Thyroid gland (tissue), 4 donors: ENCODE measurements around the gene KLHL21.

Experiments used
- CTCF ChIP-seq, 6 experiments: fragments of 200-600 bp in 3 of 6; fragments of 450-650 bp in 3 of 6; sonication (generic) in 3 of 6; IDR thresholded peaks; one replicate each; pipeline ENCODE4 v1.5.1; 2016 to 2019; ENCODE audit warnings: antibody characterized with exemption in 6 of 6, mild to moderate bottlenecking in 2 of 6, inconsistent platforms in 1 of 6, moderate library complexity in 1 of 6
- POLR2A ChIP-seq, 2 donors: fragments of 450-650 bp; IDR thresholded peaks; one replicate each; pipeline ENCODE4 v1.6.1; 2017; ENCODE audit warnings: antibody characterized with exemption in 2 of 2, mild to moderate bottlenecking in 2 of 2, moderate library complexity in 1 of 2

- TF ChIP-seq CTCF (IDR thresholded peaks at IDR 0.05) (no peak), POLR2A (IDR thresholded peaks at IDR 0.05) (no peak)
Measured at GRCh38 chr1:6638226-6638625, 35.6 kb upstream of the KLHL21 start.
